Spleen (tissue), 7 donors: Measurements from ENCODE around the gene ABI3BP.

Experiments
- CTCF ChIP-seq, 11 experiments: fragments of 200-600 bp in 7 of 11; fragments of 450-650 bp in 4 of 11; sonication (generic) in 4 of 11; IDR thresholded peaks in 8 of 11; conservative IDR thresholded peaks in 3 of 11; 1 replicate in 7 of 11; 2 replicates in 4 of 11; pipeline versions ENCODE4 v1.4.0 to v1.8.0; 2016 to 2021; ENCODE audit warnings: antibody characterized with exemption in 11 of 11, inconsistent platforms in 4 of 11, mild to moderate bottlenecking in 1 of 11
- POLR2AphosphoS5 ChIP-seq, 3 donors: sonication (generic); formaldehyde crosslinking; IDR thresholded peaks; one replicate each; pipeline ENCODE4 v1.5.1; 2017; ENCODE audit warnings: antibody characterized with exemption in 3 of 3
- donor health status: DM: no; HTN: no; CAD: no; lungs with moderate emphysema.
- donor health status: DM: no; HTN: no; CAD: no.
- donor health status: DM: no; HTN: no; CAD: no.

GRCh38 chr3:100913870-100914648 is 79.2 kb downstream of the ABI3BP start:
- TF ChIP-seq CTCF (IDR thresholded peaks at IDR 0.05 in 8 of 11, conservative IDR thresholded peaks at IDR 0.05 in 3 of 11) (no peak), POLR2AphosphoS5 (IDR thresholded peaks at IDR 0.05) (no peak)
